ENCODE measurements around the gene EHBP1.

GRCh38 chr2:63038034-63038433, 332.5 kb downstream of the EHBP1 start:
- TF ChIP-seq POLR2AphosphoS5 (IDR thresholded peaks at IDR 0.05; ENCODE audit: low read depth, low read length) (no peak), REST (IDR thresholded peaks at IDR 0.05; ENCODE audit: insufficient read depth in 1 of 2, low read depth in 2 of 2, low read length in 2 of 2) (no peak), SIN3A (IDR thresholded peaks at IDR 0.05; ENCODE audit: borderline replicate concordance, insufficient read depth, low read length) (no peak), TAF1 (IDR thresholded peaks at IDR 0.05; ENCODE audit: borderline replicate concordance, insufficient read depth, low read length) (no peak)
